Activated CD8-positive, alpha-beta memory T cell treated with anti-CD3 and anti-CD28 coated beads for 48 hours (primary cell): ENCODE results near the gene SPP1.
"Not testable (repeated sequence)": the region's sequence is repeated elsewhere in the genome, so short reads cannot be mapped to it uniquely, and the experiment has no call there.

Experiments used
- DNase-seq, 3 experiments: peaks; one replicate each; pipeline ENCODE4 v3.0.0-alpha.2; 2020; ENCODE audit warnings: low read depth in 2 of 3, low spot score in 2 of 3

Gene SPP1

DNA sequence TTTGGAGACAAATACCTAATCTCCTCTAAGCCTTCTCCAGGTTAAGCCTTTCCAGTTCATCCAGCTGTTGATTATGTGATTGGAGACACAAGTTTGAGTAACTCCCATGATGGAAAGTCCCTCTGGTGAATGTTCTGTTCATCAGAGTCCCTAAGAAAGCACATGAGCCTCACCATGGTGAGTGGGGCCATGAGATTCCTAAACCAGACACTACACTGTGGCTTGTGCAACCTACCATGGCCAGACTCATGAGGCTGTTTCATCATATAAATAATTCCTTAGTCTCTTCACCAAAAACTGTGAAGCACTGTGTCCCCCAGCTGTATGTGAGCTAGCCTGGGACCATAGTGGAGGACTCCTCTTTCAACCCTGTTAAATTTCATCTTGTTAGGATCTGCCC, 46.3 kb downstream of the SPP1 start:
- DNase-seq, result no peak

DNA sequence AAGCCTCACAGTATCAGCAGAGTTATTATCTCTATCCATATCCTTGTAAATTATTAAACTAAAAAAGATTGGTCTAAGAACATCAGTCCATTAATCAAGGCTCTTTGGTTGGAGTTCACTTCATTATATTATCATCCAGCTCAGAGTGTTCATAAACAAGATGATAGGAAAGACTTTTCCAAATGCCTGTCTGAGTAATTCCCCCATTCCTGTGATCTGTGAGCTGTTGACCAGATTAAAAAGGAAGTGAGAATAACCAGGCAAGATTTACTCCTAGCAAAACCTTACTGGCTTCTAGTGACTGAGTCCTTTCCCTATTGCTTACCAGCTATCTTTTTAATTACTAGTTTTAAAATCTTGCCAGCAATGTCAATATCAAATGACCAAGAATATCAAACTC, 46.8 kb downstream of the SPP1 start:
- no peak for DNase-seq

- DNase-seq, result not testable (repeated sequence)
These were observed 50.6 kb downstream of the SPP1 start for GRCh38 chr4:88025868-88026661.

DNA sequence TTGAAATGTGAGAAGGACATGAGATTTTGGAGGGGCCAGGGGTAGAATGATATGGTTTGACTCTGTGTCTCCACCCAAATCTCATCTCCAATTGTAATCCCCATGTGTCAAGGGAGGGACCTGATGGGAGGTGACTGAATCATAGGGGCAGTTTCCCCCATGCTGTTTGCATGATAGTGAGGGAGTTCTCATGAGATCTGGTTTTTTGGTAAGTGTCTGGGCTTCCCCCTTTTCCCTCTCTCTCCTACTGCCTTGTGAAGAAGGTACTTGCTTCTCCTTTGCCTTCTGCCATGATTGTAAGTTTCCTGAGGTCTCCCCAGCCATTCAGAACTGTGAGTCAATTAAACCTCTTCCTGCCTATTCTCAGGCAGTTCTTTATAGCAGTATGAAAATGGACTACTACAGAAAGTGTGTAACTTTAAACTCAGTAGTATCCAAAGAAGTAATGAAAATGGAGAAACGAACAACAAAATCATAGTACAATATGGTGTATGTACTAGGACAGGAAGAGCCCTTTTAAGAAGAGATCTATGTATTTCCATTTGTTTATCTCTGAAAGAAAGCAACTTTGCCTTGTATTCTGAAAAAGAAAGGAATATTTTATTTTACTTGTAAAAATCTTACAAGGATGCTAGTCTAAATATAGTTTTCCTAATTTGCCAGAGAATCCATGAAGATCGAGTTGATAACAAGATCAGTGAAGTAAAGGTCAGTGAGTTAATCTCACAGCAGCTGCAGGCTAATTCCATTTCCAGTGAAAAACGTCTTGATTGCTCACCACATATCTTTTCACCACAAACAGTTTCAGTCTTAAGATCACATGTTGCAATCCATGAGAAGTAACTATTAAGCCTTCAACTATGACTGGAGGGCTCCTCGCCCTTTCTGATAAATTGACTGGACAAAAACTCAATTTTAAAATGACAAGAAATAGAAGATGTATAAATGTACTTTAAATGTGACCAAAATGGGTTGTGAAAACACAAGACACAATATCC, 52.4 kb downstream of the SPP1 start:
- no peak for DNase-seq

GRCh38 chr4:88028946-88029345, 53.4 kb downstream of the SPP1 start:
- no peak for DNase-seq

DNA sequence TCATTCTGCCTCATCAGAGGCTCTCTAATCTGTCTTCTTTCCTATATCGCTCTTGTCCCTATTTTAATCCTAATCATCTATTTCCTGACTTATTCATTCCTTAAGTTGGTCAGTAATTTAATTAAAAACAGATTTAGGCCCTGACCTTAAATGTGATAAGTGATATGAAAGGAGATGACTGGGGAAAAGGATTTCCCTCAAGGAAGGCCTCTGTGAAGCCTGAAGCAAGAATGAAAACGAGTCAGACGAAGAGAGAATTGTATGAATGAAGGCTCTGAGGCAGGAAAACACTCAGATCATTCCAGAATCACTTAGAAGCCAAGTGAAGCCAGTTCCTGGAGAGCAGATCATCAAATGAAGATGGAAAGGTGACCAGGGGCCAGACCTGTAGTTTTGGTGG, 54.0 kb downstream of the SPP1 start:
- no peak for DNase-seq

- DNase-seq, result no peak
These were observed 55.2 kb downstream of the SPP1 start for GRCh38 chr4:88030565-88031310.
